GM18498 (cell line): ENCODE results near the gene TRIM51G.
"Not testable (repeated sequence)": the region's sequence is repeated elsewhere in the genome, so short reads cannot be mapped to it uniquely, and the experiment has no call there.

Source experiments
- ATAC-seq: cut with Tn5 transposase; IDR thresholded peaks from one replicate; pipeline ENCODE4 v1.9.1; 2021; ENCODE audit warnings: mild to moderate bottlenecking, moderate library complexity; ENCODE audit not compliant: unreplicated experiment

Gene TRIM51G, protein sequence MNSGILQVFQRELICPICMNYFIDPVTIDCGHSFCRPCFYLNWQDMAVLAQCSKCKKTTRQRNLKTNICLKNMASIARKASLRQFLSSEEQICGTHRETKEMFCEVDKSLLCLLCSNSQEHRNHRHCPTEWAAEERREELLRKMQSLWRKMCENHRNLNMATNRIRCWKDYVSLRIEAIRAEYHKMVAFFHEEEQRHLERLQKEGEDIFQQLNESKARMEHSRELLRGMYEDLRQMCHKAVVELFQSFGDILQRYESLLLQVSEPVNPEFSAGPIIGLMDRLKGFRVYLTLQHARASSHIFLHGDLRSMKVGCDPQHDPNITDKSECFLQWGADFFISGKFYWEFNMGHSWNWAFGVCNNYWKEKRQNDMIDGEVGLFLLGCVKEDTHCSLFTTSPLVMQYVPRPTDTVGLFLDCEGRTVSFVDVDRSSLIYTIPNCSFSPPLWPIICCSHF

DNA sequence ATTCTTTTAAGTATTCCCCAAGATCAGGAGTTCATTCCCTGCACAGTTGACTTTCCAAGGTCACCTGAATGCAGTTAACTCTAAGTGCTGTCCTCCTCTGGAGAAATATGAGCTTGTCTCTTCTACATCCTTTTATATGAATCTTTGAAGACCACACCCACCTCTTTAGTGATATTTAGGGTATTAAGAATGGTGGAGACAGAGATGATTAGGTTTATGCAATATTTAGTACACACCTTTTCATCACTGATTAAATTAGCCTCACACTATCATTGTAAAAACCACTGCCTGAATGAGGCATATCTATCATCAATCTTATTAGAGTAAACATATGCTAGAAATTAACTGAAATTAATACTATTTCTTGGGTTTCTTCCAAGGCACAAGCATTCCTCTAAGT, at the start of gene TRIM51G:
Gene TRIM51G, minus strand, starts transcription at position 101 of the 400 bp plus-strand sequence. CDS start 2,190 bp downstream, outside the sequence.
- not testable (repeated sequence) for ATAC-seq

DNA sequence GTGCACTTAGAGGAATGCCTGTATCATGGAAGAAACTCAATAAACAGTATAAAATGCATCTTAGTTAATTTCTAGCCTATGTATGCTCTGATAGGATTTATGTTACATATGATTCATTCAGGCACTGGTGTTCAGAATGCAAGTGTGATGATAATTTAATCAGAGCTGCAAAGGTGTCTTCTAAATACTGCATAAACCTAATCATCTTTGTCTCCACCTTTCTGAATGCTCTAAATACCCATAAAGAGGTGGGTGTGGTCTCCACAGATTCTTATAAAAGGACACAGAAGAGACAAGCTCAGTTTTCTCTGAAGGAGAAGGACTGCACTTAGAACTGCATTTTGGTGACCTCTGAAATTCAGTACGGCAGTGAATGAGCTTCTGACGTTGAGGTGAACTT, 44.8 kb upstream of the TRIM51G start, which contains the start of gene TRIM49B:
Gene TRIM49B, plus strand, starts transcription at position 301 of the 400 bp plus-strand sequence. CDS start 2,777 bp downstream, outside the sequence.
- not testable (repeated sequence) for ATAC-seq

DNA sequence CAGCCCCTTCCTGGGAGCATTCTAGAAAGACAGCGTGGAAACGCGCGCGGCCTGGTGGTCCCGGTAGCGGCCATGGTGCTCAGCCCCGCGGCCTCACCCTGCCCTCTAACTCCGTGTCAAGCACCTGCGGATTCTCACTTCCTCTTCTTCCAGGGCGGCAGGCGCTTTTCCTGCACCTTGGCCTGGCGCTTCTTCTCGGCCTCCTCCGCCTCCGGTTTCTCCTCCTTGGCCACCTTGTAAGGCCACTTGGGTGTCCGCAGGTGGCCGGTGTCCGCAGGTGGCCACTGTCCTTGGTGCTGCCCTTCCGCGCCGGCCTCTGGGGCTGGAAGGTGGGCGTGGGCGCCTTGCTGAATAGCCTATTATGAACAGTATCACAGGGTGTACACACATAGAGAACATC, 15.1 kb downstream of the TRIM51G start:
- not testable (repeated sequence) for ATAC-seq

DNA sequence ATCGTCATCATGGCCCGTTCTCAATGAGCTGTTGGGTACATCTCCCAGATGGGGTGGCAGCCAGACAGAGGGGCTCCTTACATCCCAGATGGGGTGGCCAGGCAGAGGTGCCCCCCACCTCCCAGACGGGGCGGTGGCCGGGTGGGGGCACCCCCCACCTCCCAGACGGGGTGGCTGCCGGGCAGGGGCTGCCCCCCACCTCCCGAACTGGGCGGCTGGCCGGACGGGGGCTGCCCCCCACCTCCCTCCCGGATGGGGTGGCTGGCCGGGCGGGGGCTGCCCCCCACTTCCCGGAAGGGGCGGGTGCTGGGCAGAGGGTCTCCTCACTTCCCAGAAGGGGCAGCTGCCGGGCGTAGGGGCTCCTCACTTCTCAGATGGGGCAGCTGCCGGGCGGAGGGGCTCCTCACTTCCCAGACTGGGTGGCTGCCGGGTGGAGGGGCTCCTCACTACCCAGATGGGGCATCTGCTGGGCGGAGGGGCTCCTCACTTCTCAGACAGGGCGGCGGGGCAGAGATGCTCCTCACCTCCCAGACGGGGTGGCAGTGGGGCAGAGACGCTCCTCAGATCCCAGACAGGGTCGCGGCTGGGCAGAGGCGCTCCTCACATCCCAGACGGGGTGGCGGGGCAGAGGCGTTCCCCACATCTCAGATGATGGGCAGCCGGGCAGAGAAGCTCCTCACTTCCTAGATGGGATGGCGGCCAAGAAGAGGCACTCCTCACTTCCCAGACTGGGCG, 28.2 kb downstream of the TRIM51G start:
- ATAC-seq = not testable (repeated sequence)

DNA sequence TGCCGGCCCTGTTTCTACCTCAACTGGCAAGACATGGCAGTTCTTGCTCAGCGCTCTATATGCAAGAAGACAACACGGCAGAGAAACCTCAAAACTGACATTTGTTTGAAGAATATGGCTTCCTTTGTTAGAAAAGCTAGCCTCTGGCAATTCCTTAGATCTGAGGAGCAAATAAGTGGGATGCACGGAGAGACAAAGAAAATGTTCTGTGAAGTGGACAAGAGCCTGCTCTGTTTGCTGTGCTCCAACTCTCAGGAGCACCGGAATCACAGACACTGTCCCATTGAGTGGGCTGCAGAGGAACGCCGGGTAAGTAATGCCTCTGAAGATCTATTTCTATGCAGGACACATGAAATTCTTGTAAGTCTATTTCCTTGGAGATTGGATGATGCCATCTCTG, 37.9 kb downstream of the TRIM51G start:
- ATAC-seq = not testable (repeated sequence)
